PFSK-1 (cell line): ENCODE results near the gene RGS14.

Experiments used
- FOXP2 ChIP-seq: optimal IDR thresholded peaks from 2 replicates; pipeline ENCODE3; 2011; ENCODE audit warnings: borderline replicate concordance, control low read depth, inconsistent platforms; ENCODE audit not compliant: insufficient read depth; ENCODE audit errors: extremely low read length, extremely low read depth
- POLR2AphosphoS5 ChIP-seq: IDR thresholded peaks from 2 replicates; pipeline ENCODE4 v1.6.1; 2012; ENCODE audit warnings: low read depth, mild to moderate bottlenecking, control low read depth, low read length, moderate library complexity
- SIN3A ChIP-seq: IDR thresholded peaks from 2 replicates; pipeline ENCODE4 v1.6.1; 2012; ENCODE audit warnings: mild to moderate bottlenecking, low read length, moderate library complexity, borderline replicate concordance; ENCODE audit not compliant: insufficient read depth
- TAF1 ChIP-seq: IDR thresholded peaks from 2 replicates; pipeline ENCODE4 v1.6.1; 2012; ENCODE audit warnings: low read length, control low read depth, borderline replicate concordance; ENCODE audit not compliant: insufficient read depth
- TF ChIP-seq, protein P1 (sequence below), 2 experiments: IDR thresholded peaks; 2 replicates each; pipeline versions ENCODE4 v1.6.1 to v1.8.0; 2011 to 2012; ENCODE audit warnings: low read depth in 2 of 2, low read length in 2 of 2, control low read depth in 1 of 2, inconsistent platforms in 1 of 2, mild to moderate bottlenecking in 1 of 2, moderate library complexity in 1 of 2; ENCODE audit not compliant: insufficient read depth in 1 of 2

RGS14 gene

GRCh38 chr5:177317959-177318377, 39.8 kb upstream of the RGS14 start:
- TF ChIP-seq, protein P1, sequence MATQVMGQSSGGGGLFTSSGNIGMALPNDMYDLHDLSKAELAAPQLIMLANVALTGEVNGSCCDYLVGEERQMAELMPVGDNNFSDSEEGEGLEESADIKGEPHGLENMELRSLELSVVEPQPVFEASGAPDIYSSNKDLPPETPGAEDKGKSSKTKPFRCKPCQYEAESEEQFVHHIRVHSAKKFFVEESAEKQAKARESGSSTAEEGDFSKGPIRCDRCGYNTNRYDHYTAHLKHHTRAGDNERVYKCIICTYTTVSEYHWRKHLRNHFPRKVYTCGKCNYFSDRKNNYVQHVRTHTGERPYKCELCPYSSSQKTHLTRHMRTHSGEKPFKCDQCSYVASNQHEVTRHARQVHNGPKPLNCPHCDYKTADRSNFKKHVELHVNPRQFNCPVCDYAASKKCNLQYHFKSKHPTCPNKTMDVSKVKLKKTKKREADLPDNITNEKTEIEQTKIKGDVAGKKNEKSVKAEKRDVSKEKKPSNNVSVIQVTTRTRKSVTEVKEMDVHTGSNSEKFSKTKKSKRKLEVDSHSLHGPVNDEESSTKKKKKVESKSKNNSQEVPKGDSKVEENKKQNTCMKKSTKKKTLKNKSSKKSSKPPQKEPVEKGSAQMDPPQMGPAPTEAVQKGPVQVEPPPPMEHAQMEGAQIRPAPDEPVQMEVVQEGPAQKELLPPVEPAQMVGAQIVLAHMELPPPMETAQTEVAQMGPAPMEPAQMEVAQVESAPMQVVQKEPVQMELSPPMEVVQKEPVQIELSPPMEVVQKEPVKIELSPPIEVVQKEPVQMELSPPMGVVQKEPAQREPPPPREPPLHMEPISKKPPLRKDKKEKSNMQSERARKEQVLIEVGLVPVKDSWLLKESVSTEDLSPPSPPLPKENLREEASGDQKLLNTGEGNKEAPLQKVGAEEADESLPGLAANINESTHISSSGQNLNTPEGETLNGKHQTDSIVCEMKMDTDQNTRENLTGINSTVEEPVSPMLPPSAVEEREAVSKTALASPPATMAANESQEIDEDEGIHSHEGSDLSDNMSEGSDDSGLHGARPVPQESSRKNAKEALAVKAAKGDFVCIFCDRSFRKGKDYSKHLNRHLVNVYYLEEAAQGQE (IDR thresholded peaks at IDR 0.05; ENCODE audit: insufficient read depth in 1 of 2, low read depth in 2 of 2, low read length in 2 of 2): no peak
- TF ChIP-seq FOXP2: no peak
- no peak for TF ChIP-seq TAF1
- TF ChIP-seq SIN3A: no peak
- no peak for TF ChIP-seq POLR2AphosphoS5

DNA sequence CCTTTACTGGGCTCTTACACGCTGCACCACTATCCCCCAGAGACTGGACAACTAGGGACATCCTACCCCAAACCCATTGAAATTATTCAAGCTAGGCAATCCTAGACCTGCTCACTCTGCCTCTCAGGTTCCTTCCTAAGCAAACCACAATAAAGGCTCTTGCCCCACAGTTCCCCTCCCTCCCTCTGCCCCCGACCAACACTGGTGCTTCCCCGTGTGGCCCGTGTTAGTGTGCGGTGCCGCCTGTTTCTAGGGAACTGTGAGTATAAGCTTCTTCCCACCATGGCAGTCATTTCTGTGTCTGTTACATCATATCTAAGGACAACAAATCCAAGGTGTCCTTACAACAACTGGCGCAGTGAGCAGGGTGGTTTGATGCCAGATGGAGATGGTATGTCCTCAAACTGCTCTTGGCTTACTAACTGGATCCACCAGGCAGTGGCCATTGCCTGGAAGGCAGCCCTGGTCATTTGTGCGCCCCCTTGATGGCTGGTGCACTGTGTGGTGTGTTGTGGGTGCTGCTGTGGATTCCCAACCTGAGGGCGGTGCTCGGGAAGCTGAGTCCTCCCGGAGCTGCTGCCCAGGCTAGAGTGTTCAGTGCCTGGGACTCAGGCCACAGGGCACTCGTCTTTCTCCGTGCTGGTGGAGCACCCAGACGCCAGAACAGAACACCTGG, 37.7 kb upstream of the RGS14 start:
- TF ChIP-seq TAF1: no peak
- no peak for TF ChIP-seq POLR2AphosphoS5
- TF ChIP-seq SIN3A: no peak
- TF ChIP-seq, protein P1 (IDR thresholded peaks at IDR 0.05; ENCODE audit: insufficient read depth in 1 of 2, low read depth in 2 of 2, low read length in 2 of 2): no peak
- no peak for TF ChIP-seq FOXP2

DNA sequence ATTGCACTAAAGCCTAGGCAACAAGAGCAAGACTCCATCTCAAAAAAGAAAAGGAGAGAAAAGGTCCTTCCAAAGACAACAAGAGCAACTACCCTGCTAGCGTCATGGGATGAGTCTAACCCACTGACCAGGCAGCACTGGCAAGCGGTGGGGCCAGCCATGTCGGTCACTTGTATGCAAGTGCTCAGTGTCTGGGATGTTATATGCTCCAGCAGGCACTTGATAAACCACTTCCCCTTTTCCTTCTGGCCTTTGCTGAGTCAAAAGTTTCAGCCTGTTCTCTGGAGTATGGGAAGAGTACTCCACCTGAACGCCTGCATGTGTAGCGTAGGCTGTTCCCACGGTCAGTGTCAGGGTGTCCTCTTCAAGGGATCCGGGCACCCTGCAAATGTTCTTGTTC, 36.8 kb upstream of the RGS14 start:
- no peak for TF ChIP-seq POLR2AphosphoS5
- TF ChIP-seq TAF1: no peak
- no peak for TF ChIP-seq FOXP2
- TF ChIP-seq, protein P1 (IDR thresholded peaks at IDR 0.05; ENCODE audit: insufficient read depth in 1 of 2, low read depth in 2 of 2, low read length in 2 of 2): no peak
- no peak for TF ChIP-seq SIN3A

- TF ChIP-seq FOXP2 (no peak), TAF1 (no peak), SIN3A (no peak), POLR2AphosphoS5 (no peak)
- TF ChIP-seq, protein P1 (IDR thresholded peaks at IDR 0.05; ENCODE audit: insufficient read depth in 1 of 2, low read depth in 2 of 2, low read length in 2 of 2): no peak
Measured at GRCh38 chr5:177325868-177326381, 31.8 kb upstream of the RGS14 start.
